Suppressor macrophage (primary cell): Measurements from ENCODE around the gene SPATA12.
A peak's percentile ranks its signal among the peaks of the same experiment; 100 is the strongest.
"Not testable (repeated sequence)": the region's sequence is repeated elsewhere in the genome, so short reads cannot be mapped to it uniquely, and the experiment has no call there.

ENCODE experiments used
- DNase-seq, 4 experiments: peaks; one replicate each; pipeline ENCODE4 v3.0.0-alpha.2; 2020 to 2022

SPATA12 gene

DNA sequence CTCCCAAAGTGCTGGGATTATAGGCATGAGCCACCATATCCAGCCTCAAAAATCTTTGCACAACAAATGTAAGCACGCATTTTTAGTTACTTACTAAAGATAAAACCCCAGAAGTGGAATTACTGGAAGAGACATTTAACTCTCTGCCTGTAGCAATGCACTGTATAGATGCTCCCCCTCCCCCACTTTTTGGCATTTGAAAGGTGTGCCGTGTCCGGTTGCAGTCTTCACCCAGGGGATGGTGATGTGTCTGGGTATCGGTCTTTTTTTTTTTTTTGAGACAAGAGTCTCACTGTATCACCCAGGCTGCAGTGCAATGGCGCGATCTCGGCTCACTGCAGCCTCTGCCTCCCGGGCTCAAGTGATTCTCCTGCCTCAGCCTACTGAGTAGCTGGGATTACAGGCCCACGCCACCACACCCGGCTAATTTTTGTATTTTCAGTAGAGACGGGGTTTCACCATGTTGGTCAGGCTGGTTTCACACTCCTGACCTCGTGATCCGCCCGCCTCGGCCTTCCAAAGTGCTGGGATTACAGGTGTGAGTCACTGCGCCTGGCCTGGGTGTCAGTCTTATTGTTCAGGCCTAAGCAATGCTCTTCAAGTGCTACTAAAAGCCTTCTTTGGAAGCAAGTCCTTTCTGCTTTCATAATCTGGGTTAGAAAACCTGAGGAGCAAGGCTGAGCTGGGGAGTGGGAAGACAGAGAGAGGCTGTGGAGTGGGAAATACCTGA is 23.0 kb downstream of the SPATA12 start:
- DNase-seq = not testable (repeated sequence)

DNA sequence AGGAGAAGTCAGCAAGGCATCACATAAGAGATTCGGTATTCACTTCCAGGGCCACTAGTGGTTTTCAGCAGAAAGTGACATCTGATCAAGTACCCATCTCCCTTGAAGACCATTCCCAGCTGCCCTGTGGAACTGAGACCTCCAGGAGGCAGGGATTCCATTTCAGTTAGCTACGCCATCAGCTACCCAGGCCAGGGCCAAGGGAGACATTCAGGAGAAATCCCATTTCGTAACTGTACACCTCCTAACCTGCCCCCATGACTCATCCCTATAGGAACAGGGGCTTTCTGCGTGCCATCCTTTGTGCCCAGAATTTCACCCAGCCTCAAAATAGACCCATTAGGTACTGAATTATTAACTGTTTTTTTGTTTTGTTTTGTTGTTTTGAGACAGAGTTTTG is 24.7 kb downstream of the SPATA12 start:
- DNase-seq = no peak

- DNase-seq = no peak
These were observed 25.7 kb downstream of the SPATA12 start for GRCh38 chr3:57086201-57086600.

DNA sequence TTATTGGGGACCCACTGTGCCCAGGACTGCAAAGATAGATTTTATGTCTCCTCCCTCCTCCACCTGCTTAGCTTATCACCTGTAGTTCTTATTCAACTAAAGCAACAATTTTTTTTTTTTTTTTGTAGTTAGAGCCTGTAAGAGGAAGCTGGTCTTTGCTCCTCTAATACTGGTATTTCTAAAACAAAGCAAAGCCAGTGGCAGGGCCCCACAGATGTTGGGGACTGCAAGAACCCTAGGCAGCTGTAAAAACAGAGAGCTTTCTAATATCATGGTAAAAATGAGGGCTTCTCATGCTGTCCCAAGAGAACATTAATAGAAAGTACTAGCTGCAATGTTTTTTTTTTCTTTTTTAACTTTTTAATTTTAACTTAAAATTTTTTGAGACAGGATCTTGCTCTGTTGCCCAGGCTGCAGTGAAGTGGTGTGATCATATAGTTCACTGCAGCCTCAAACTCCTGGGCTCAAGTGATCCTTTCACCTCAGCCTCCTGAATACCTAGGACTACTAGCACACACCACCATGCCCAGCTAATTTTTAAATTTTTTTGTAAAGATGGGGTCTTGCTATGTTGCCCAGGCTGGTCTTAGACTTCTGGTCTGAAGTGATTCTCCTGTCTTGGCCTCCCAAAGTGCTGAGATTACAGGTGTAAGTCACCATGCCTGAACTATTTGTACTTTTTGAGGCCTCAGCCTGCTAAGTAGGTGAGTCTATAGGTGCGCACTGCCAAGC is 27.1 kb downstream of the SPATA12 start:
- no peak for DNase-seq

- DNase-seq = no peak
These were observed 28.0 kb downstream of the SPATA12 start for GRCh38 chr3:57088503-57088902.

DNA sequence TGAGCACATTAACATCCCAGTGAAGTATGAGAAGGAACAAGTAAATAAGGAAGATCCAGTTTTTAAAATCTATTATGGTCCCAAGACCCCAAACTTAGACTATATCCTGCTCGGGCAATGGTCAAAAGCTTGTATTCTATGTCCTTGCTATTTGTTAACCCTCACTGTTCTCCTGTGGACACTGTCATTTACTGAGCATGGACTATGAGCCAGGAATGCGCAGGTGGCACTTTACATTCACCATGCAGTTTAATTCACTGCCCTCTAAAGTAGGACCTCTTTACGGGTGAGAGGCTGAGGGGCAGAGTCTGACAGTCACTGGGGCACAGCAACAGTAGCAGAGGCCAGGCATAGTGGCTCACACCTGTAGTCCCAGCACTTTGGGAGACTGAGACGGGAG is 28.6 kb downstream of the SPATA12 start:
- DNase-seq = no peak

DNA sequence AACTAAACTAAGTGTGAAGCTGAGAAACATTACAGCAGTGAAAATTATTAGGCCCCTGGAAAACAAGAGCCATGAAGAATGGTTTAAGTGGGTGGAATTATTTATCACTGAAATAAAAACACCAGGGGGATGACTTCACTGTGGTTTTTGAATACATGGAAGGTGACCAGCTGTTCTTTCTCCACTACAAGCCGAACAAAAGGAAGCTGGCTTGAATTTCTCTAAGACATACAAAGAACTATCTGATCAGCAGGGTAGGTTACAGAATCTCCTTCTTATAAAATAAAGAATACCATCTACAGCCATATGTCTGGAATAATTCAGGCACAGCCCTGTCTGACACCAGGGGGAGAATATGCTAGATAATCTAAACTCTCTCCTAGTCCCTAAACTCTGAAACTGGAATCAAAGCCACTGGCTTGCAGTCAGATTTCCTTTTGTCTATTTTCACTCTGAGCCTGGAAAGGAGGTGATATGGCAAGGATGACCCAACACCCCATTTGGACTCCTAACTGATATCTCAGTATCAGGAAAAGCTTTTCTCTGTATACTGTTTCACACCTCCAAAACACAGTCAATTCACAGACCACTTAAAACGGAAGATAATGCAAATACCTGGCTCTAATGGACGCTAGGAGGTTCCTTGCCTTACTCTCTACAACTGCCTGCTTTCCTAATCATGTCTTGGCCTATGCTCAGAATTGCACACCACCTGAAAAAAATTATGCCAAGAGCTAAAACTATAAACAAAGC is 31.2 kb downstream of the SPATA12 start:
- no peak for DNase-seq

DNA sequence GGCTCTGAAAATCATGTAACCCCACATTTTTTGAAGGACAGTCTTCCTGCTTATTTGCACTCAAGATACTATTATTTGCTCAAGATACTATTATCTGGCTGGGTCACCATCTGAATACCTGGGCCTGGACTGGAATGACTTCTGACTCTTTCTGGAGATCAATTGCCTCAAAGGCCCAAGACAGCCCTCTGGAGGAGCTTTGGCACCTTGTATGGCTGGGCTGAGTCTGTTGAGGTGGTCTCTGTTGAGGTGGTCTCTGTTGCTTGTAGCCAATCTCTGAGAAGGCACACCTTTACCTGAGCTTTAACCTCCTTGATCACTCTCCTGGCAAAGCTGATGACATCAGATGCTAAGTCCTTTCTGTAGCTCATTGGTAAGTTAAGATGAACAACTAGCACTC is 33.0 kb downstream of the SPATA12 start:
- no peak for DNase-seq

DNA sequence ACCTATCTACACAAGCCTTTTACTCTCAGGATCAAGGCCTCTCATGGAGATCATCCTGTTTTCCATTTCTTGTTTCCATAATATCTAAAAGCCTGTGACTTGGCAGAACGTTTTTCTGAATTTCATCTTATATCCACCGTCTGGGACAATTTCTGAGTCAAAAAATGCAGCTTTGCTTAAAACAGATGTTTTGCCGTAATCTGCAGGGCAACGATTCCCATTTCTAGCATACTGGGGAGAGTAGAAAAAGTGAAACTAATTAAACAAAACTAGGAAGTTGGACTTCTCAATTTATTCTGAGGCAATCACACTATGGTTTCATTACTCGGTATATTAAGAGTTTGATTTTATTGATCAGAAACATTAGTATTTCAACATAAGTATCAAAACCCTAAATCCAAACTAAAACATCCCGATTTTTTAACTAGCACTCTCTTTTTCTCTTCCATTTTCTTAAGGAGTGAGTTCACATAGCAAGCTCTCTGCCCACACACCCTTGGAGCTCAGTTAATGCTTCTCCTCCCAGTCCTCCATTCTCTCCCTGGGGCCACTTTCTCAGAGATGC is 33.6 kb downstream of the SPATA12 start:
- peak in 3 of 4 experiments; percentile 29 to 65 (median 49) for DNase-seq

GRCh38 chr3:57094575-57094974 is 34.1 kb downstream of the SPATA12 start:
- no peak for DNase-seq

DNA sequence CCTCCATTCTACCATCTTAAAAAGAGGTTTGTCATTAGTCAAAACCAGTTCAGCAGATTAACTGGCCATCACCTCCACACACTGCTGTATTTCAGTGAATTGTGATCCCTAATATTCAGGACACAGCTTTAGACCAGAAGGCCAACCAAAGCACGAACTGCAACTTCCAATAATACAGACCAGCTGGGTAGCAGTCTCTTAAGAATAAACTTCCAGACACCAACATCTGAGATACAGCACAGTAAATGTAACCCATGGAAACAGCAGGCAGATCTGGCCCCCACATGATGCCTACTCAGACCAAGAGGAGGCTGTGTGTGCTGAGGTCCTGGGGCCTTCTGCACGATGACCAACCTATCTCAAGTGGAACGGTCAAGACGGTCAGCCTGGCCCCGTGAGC is 34.9 kb downstream of the SPATA12 start:
- DNase-seq = no peak

- no peak for DNase-seq
These were observed 37.1 kb downstream of the SPATA12 start for GRCh38 chr3:57097536-57097935.

DNA sequence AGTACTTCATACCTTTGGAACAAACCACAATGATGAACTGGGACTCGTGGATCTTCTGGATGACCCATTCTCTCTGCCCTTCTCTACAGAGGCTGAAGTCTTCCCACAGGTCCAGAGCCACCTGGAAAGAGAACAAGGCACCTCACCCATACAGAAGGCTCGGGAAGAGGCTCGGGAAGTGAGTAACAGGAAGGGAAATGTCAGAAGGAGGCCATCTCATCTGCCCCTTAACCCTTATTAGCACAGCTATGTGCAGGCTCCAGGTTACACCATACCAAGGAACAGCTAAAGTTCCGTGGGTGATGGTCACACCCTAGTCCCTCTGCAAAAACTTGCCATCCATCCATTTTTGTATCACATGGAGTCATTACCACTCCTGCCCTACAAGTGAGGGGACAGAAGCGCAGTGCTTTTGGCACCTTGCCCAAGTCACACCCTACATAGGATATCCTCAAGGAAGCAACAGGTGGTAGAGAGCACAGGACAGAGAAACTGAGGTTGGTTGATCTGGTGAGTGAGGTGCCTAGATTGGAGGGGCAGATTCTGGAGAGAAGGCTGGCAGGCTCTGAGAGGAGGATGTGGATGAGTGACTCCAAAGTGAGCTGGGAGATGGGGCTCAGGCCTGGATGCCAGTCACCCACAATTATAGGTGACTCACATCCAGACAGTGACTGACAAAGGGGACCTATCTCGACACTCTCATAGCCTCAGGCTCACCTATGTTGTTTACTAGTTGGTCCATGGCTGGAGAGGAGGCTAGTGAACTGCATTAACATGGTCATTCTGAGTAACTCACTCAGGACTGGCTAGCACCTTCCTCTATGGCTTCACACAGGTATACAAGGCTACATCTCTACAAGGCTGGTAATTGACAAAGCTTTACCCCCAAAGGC is 38.2 kb downstream of the SPATA12 start:
- no peak for DNase-seq

DNA sequence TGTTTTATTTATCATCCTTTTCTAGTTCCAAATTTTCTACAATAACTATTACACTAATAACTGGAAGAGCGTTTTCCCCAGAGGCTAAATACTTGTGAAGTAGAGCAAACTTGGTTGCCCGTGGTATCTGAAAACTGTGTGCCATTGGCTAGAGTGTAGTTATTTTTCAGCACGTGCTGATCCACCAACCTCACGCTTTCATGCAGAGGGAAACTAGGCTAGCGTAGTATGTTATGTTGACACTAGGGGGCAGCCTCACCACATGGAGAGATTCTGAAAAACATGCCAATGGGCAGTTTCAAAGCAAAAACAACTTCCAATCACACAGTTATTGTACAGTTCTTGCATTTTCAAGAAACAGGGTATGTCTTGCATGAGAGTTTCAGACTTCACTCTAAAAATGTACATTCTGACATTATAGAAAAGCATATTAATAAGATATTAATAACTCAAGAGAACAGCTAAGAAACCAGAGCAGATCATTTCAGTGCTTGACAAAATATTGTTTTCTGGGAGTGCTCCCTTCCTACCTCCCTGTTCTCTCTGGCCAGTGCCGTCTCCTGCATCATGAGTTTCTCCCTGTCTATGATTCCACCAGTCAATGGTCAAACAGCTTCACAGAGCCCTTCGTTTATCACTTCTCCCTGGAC is 39.7 kb downstream of the SPATA12 start:
- DNase-seq = peak; percentile 78 to 91 (median 86)

GRCh38 chr3:57105585-57105984 is 45.1 kb downstream of the SPATA12 start:
- DNase-seq = no peak

GRCh38 chr3:57108684-57109083 is 48.2 kb downstream of the SPATA12 start:
- no peak for DNase-seq

DNA sequence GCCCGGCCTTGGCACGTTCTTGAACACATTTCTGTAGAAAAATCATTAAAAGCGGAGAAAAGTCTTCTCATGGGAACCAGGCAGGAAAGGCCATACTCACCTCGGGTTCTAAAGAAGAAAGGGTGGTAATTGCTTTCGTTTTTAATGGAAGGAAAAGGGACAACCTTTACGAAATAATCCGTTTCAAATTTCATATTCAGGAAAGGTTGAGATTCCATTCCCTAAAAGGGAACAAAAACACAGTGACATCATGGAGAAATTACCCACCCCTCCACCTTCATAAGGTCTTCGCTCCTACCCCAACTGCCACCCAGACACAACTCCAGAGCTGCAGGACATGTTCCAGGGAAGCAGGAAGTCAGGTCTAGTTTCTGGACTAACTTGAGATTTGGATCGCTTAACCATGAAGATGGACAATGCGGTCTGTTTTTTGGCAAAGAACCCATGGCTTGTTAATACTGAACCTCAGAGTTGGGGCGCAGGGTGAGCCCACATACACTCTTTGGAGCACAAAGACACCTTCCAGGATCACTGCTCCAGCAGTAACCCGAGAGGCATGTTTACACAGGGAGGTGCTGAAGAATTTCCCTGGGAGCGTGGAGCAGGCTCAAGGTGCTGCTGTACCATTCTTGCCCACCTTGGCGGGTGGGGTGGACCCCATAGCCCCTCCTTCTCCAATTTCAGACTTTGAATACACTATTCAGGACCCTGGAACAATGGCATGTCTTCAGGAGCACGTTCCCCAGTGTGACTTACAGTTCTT is 49.2 kb downstream of the SPATA12 start:
- no peak for DNase-seq

DNA sequence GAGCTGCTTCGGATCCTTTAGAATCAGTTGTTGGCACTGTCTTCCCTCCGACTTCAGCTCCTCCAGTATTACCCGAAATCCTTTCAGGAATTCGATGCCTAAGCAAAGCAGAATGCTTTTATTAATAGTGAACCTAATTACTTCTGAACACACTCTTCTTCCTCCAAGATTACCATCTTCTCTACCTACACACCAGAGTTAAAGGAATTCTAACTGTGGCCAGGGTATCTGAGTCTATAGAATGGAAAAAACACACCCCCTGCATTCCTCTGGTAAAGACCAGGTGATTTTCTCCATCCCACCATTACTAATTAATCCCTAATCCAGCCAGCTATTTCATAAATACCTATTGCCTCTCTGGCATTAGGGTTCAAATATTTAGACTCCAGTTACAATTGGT is 49.8 kb downstream of the SPATA12 start:
- no peak for DNase-seq

DNA sequence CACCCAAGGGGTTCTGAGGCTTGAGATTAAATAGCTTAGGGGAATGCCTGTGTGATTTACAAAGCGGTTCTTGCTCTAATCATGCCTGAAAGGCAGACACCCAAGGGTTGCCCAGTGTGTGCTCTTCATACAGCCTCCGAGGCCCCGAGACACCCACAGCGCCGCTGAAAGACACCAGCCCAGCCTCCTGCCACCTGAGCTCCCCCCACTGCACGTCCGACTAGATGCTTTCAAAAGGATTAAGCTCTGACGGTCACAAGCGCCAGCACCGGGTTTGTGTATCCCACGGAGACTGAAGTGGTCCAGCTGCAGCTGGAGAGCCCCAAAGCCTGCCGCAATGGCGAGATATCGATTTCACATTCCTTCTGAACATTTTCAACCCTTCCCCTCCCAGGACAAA is 50.3 kb downstream of the SPATA12 start:
- DNase-seq = no peak

- no peak for DNase-seq
These were observed 51.7 kb downstream of the SPATA12 start for GRCh38 chr3:57112206-57112605.

- DNase-seq = no peak
These were observed 56.0 kb downstream of the SPATA12 start for GRCh38 chr3:57116501-57116900.
